PC-9 (cell line): ENCODE measurements around the gene GABRG3.

Source experiments
- CTCF ChIP-seq: fragments of 200-600 bp; sonication (generic); conservative IDR thresholded peaks from 2 replicates; pipeline ENCODE4 v1.6.1; 2017; ENCODE audit warnings: mixed run types, antibody characterized with exemption, mild to moderate bottlenecking, moderate library complexity
- EZH2 ChIP-seq: fragments of 200-600 bp; sonication (generic); IDR thresholded peaks from 2 replicates; pipeline ENCODE4 v1.8.0; 2017; ENCODE audit warnings: antibody characterized with exemption, low read depth

GRCh38 chr15:26935322-26935721 lies 35.7 kb upstream of the GABRG3 start:
- no peak for TF ChIP-seq CTCF
- no peak for TF ChIP-seq EZH2
